GM19239 (cell line): ENCODE data around the gene MUC2.

Experiments used
- DNase-seq: peaks from one replicate; pipeline ENCODE4 v3.0.0; 2011; ENCODE audit warnings: low spot score; ENCODE audit not compliant: insufficient read length
- FAIRE-seq: peaks from 2 replicates; lab custom pipeline; 2011; peaks lifted over from hg19 to GRCh38; lab: Jason Lieb, UNC

MUC2 gene

GRCh38 chr11:1084561-1085439 lies 10.1 kb downstream of the MUC2 start:
- no peak for FAIRE-seq
- DNase-seq, result no peak

- FAIRE-seq (no peak), DNase-seq (no peak)
Measured at GRCh38 chr11:1085440-1086170, 10.9 kb downstream of the MUC2 start.

- FAIRE-seq, result no peak
- DNase-seq, result no peak
Measured at GRCh38 chr11:1086171-1087102, 11.8 kb downstream of the MUC2 start.

GRCh38 chr11:1087279-1087960 lies 12.7 kb downstream of the MUC2 start:
- DNase-seq (no peak), FAIRE-seq (no peak)

GRCh38 chr11:1087961-1088926 lies 13.6 kb downstream of the MUC2 start:
- no peak for DNase-seq
- no peak for FAIRE-seq

GRCh38 chr11:1088927-1089737 lies 14.5 kb downstream of the MUC2 start:
- DNase-seq (no peak), FAIRE-seq (no peak)

GRCh38 chr11:1089738-1090599 lies 15.3 kb downstream of the MUC2 start:
- no peak for FAIRE-seq
- no peak for DNase-seq

- FAIRE-seq (no peak), DNase-seq (no peak)
Measured at GRCh38 chr11:1090600-1091331, 16.1 kb downstream of the MUC2 start.

GRCh38 chr11:1091332-1092083 lies 16.8 kb downstream of the MUC2 start:
- DNase-seq, result no peak
- FAIRE-seq, result no peak

- FAIRE-seq (no peak), DNase-seq (no peak)
Measured at GRCh38 chr11:1092145-1092670, 17.5 kb downstream of the MUC2 start.

GRCh38 chr11:1092919-1093318 lies 18.2 kb downstream of the MUC2 start:
- FAIRE-seq (no peak), DNase-seq (no peak)

GRCh38 chr11:1099519-1100355 lies 25.1 kb downstream of the MUC2 start:
- FAIRE-seq (no peak), DNase-seq (no peak)

GRCh38 chr11:1100417-1101245 lies 26.0 kb downstream of the MUC2 start:
- DNase-seq, result no peak
- FAIRE-seq, result no peak
